Measurements from ENCODE around the gene PDE11A. TPM values are rescaled to one million over a fixed set of nuclear protein-coding genes. Genes with fewer than 3 reads are reported as not detected.

The PDE11A gene
- total RNA-seq, 2 experiments from 2014 or later, result not detected

DNA sequence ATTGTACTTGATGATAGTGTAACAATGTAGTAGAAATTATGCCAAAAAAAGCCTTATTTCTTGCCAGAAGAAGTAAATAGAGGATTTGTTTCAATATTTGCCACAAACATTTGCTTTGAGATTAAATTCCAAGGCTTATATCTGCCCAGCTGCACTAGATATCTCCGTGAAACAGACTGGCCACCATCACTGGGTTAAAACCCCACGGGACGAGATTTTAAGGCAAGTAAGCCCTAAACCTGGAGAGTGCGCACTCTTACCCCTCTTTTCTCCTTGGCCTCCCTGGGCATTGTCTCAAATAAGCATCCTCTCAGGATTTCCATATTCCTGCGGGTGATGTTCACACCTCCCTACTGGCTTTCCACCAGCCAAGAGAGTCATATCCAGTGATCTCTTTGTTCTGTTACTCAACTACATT, 345.6 kb downstream of the PDE11A start:
- H3K4me3 ChIP-seq (ENCODE audit: low read length), result no peak overlapping the region
- CTCF ChIA-PET, result no interaction called here
- H3K9me3 ChIP-seq (ENCODE audit: control insufficient read depth in 1 of 2, insufficient read depth in 1 of 2, low read length in 2 of 2), result no peaks in the 10 kb centered on the region
- no peaks in the 10 kb centered on the region for H3K4me1 Mint-ChIP-seq (ENCODE audit: low read depth)
- DNase-seq (no peak), ATAC-seq (ENCODE audit: poor library complexity) (no peak)
- intact Hi-C loops (cut with DNase I, micrococcal nuclease), result loop anchor here (10.0 kb wide), 3 partner anchors 232 to 392 kb away; no protein-coding TSS in a partner anchor
- peaks cover 6 to 7% of the 10 kb centered on the region in 2 experiments for H3K27me3 ChIP-seq (ENCODE audit: control insufficient read depth in 1 of 2, insufficient read depth in 2 of 2, low read length in 2 of 2)
- no peak overlapping the region for H3K4me3 Mint-ChIP-seq
- no peak overlapping the region for H3K27ac ChIP-seq (ENCODE audit: low read depth in 1 of 2, low read length in 2 of 2)
- H3K27me3 Mint-ChIP-seq, result peaks cover 46% of the 10 kb centered on the region
- H3K27ac Mint-ChIP-seq, result no peak overlapping the region
- TF ChIP-seq, protein P1, sequence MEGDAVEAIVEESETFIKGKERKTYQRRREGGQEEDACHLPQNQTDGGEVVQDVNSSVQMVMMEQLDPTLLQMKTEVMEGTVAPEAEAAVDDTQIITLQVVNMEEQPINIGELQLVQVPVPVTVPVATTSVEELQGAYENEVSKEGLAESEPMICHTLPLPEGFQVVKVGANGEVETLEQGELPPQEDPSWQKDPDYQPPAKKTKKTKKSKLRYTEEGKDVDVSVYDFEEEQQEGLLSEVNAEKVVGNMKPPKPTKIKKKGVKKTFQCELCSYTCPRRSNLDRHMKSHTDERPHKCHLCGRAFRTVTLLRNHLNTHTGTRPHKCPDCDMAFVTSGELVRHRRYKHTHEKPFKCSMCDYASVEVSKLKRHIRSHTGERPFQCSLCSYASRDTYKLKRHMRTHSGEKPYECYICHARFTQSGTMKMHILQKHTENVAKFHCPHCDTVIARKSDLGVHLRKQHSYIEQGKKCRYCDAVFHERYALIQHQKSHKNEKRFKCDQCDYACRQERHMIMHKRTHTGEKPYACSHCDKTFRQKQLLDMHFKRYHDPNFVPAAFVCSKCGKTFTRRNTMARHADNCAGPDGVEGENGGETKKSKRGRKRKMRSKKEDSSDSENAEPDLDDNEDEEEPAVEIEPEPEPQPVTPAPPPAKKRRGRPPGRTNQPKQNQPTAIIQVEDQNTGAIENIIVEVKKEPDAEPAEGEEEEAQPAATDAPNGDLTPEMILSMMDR (IDR thresholded peaks at IDR 0.05), result no peak
- H3K9me3 Mint-ChIP-seq, result no peaks in the 10 kb centered on the region
- H3K4me1 ChIP-seq (ENCODE audit: insufficient read depth, low read length), result no peaks in the 10 kb centered on the region
- no peaks in the 10 kb centered on the region for H3K36me3 Mint-ChIP-seq (ENCODE audit: low read depth)
- H3K36me3 ChIP-seq (ENCODE audit: insufficient read depth, low read length), result no peaks in the 10 kb centered on the region
- POLR2A ChIA-PET, result no interaction called here

GRCh38 chr2:177724398-177725287, 347.9 kb downstream of the PDE11A start:
- Mint-ChIP-seq H3K36me3 (ENCODE audit: low read depth) (no peaks in the 10 kb centered on the region), H3K9me3 (no peaks in the 10 kb centered on the region), H3K27me3 (peaks cover 37% of the 10 kb centered on the region), H3K27ac (no peak overlapping the region), H3K4me1 (ENCODE audit: low read depth) (no peaks in the 10 kb centered on the region), H3K4me3 (no peak overlapping the region)
- intact Hi-C loops (cut with DNase I, micrococcal nuclease), result loop anchor here (2.0 to 10.0 kb wide), 6 partner anchors 230 to 557 kb away; no protein-coding TSS in a partner anchor
- ChIA-PET POLR2A (interaction anchor here (0.6 to 1.4 kb wide), 3 partner anchors 461 to 576 kb away, joined by 3 to 5 read pairs (median 4); no protein-coding TSS in a partner anchor), CTCF (interaction anchor here (1.1 to 1.8 kb wide), 2 partner anchors 16 to 560 kb away, joined by 3 to 4 read pairs; no protein-coding TSS in a partner anchor)
- peak; percentile 3 to 60 (median 11) for DNase-seq
- ATAC-seq (ENCODE audit: poor library complexity), result no peak
- Histone ChIP-seq H3K9me3 (ENCODE audit: control insufficient read depth in 1 of 2, insufficient read depth in 1 of 2, low read length in 2 of 2) (no peaks in the 10 kb centered on the region), H3K4me1 (ENCODE audit: insufficient read depth, low read length) (no peaks in the 10 kb centered on the region), H3K27me3 (ENCODE audit: control insufficient read depth in 1 of 2, insufficient read depth in 2 of 2, low read length in 2 of 2) (peaks cover 5 to 7% of the 10 kb centered on the region in 2 experiments), H3K36me3 (ENCODE audit: insufficient read depth, low read length) (no peaks in the 10 kb centered on the region), H3K27ac (ENCODE audit: low read depth in 1 of 2, low read length in 2 of 2) (no peak overlapping the region), H3K4me3 (ENCODE audit: low read length) (no peak overlapping the region)
- TF ChIP-seq, protein P1 (IDR thresholded peaks at IDR 0.05), result peak; percentile 69

- Mint-ChIP-seq H3K27ac (no peak overlapping the region), H3K9me3 (no peaks in the 10 kb centered on the region), H3K27me3 (peaks cover 23% of the 10 kb centered on the region), H3K4me3 (no peak overlapping the region), H3K4me1 (ENCODE audit: low read depth) (no peaks in the 10 kb centered on the region), H3K36me3 (ENCODE audit: low read depth) (no peaks in the 10 kb centered on the region)
- Histone ChIP-seq H3K9me3 (ENCODE audit: control insufficient read depth in 1 of 2, insufficient read depth in 1 of 2, low read length in 2 of 2) (no peaks in the 10 kb centered on the region), H3K27me3 (ENCODE audit: control insufficient read depth in 1 of 2, insufficient read depth in 2 of 2, low read length in 2 of 2) (peaks cover 0 to 7% of the 10 kb centered on the region in 2 experiments), H3K36me3 (ENCODE audit: insufficient read depth, low read length) (no peaks in the 10 kb centered on the region), H3K4me1 (ENCODE audit: insufficient read depth, low read length) (no peaks in the 10 kb centered on the region), H3K4me3 (ENCODE audit: low read length) (no peak overlapping the region), H3K27ac (ENCODE audit: low read depth in 1 of 2, low read length in 2 of 2) (no peak overlapping the region)
- no peak for ATAC-seq (ENCODE audit: poor library complexity)
- TF ChIP-seq, protein P1 (IDR thresholded peaks at IDR 0.05), result no peak
- no peak for DNase-seq
- intact Hi-C loops (cut with DNase I, micrococcal nuclease), result loop anchor here (5.0 to 10.0 kb wide), 5 partner anchors 228 to 556 kb away; no protein-coding TSS in a partner anchor
- ChIA-PET CTCF (interaction anchor here (1.8 kb wide), 1 partner anchor 558 kb away, joined by 4 read pairs; no protein-coding TSS in a partner anchor), POLR2A (no interaction called here)
These were observed 349.3 kb downstream of the PDE11A start for GRCh38 chr2:177723235-177723634.
